ENCODE measurements around the gene USP6NL. TPM values are rescaled to one million over a fixed set of nuclear protein-coding genes. Genes with fewer than 3 reads are reported as not detected.

The USP6NL gene
- total RNA-seq, 1 experiment from 2014 or later, result 35.6 TPM

- Histone ChIP-seq H3K4me3 (ENCODE audit: low read depth, low read length) (no peak overlapping the region), H3K9me3 (peaks cover 3% of the 10 kb centered on the region), H3K36me3 (ENCODE audit: control insufficient read depth, insufficient read depth, low read length) (no peaks in the 10 kb centered on the region), H3K4me1 (0 out of 2 replicates have a peak, but pooled peaks cover 4% of the 10 kb centered on the region), H3K27me3 (replicated peaks; ENCODE audit: control insufficient read depth, insufficient read depth, low read length) (no peaks in the 10 kb centered on the region)
- CTCF ChIA-PET, result no interaction called here
- H3K36me3 Mint-ChIP-seq (ENCODE audit: insufficient read depth, unreplicated experiment), result peaks cover 6% of the 10 kb centered on the region
- POLR2A ChIA-PET, result interaction anchor here (0.5 kb wide), 1 partner anchor 187 kb away, joined by 4 read pairs; no protein-coding TSS in a partner anchor
- no peak overlapping the region for H3K4me3 Mint-ChIP-seq (ENCODE audit: unreplicated experiment)
- DNase-seq, result no peak
- H3K27me3 Mint-ChIP-seq (ENCODE audit: insufficient read depth, unreplicated experiment), result no peaks in the 10 kb centered on the region
- H3K4me1 Mint-ChIP-seq (ENCODE audit: low read depth, unreplicated experiment), result peaks cover 16% of the 10 kb centered on the region
- BruUV-seq (replicated peaks), result no TSS peak
- H3K27ac Mint-ChIP-seq (ENCODE audit: unreplicated experiment), result no peak overlapping the region
- no peaks in the 10 kb centered on the region for H3K9me3 Mint-ChIP-seq (ENCODE audit: unreplicated experiment)
- no peak for TF ChIP-seq CTCF (IDR thresholded peaks at IDR 0.05; ENCODE audit: insufficient read depth in 1 of 2, low read depth in 1 of 2, low read length in 1 of 2, severe bottlenecking in 1 of 2, unreplicated experiment in 1 of 2)
- intact Hi-C loops (cut with micrococcal nuclease; ENCODE audit: unreplicated experiment), result no loop called here
These were observed 31.6 kb downstream of the USP6NL start for GRCh38 chr10:11579885-11580284.

- intact Hi-C loops (cut with micrococcal nuclease; ENCODE audit: unreplicated experiment), result no loop called here
- ChIA-PET POLR2A (no interaction called here), CTCF (no interaction called here)
- no peaks in the 10 kb centered on the region for H3K36me3 ChIP-seq (ENCODE audit: control insufficient read depth, insufficient read depth, low read length)
- H3K4me1 Mint-ChIP-seq (ENCODE audit: low read depth, unreplicated experiment), result peaks cover 16% of the 10 kb centered on the region
- no peak overlapping the region for H3K4me3 ChIP-seq (ENCODE audit: low read depth, low read length)
- peaks cover 2% of the 10 kb centered on the region; the same call in 1 of the 2 replicates for H3K9me3 ChIP-seq
- no peaks in the 10 kb centered on the region for H3K27me3 Mint-ChIP-seq (ENCODE audit: insufficient read depth, unreplicated experiment)
- no peak overlapping the region for H3K4me3 Mint-ChIP-seq (ENCODE audit: unreplicated experiment)
- H3K4me1 ChIP-seq, result 0 out of 2 replicates have a peak, but pooled peaks cover 4% of the 10 kb centered on the region
- peaks cover 3% of the 10 kb centered on the region for H3K36me3 Mint-ChIP-seq (ENCODE audit: insufficient read depth, unreplicated experiment)
- BruUV-seq (replicated peaks), result no TSS peak
- no peaks in the 10 kb centered on the region for H3K9me3 Mint-ChIP-seq (ENCODE audit: unreplicated experiment)
- TF ChIP-seq CTCF (IDR thresholded peaks at IDR 0.05; ENCODE audit: insufficient read depth in 1 of 2, low read depth in 1 of 2, low read length in 1 of 2, severe bottlenecking in 1 of 2, unreplicated experiment in 1 of 2), result no peak
- H3K27ac Mint-ChIP-seq (ENCODE audit: unreplicated experiment), result no peak overlapping the region
- no peaks in the 10 kb centered on the region for H3K27me3 ChIP-seq (replicated peaks; ENCODE audit: control insufficient read depth, insufficient read depth, low read length)
- no peak for DNase-seq
These were observed 32.6 kb downstream of the USP6NL start for GRCh38 chr10:11578802-11579255.

GRCh38 chr10:11576092-11576809, 35.2 kb downstream of the USP6NL start:
- no peak for TF ChIP-seq CTCF (IDR thresholded peaks at IDR 0.05; ENCODE audit: insufficient read depth in 1 of 2, low read depth in 1 of 2, low read length in 1 of 2, severe bottlenecking in 1 of 2, unreplicated experiment in 1 of 2)
- peaks cover 16% of the 10 kb centered on the region for H3K4me1 Mint-ChIP-seq (ENCODE audit: low read depth, unreplicated experiment)
- H3K36me3 Mint-ChIP-seq (ENCODE audit: insufficient read depth, unreplicated experiment), result no peaks in the 10 kb centered on the region
- peaks cover 1% of the 10 kb centered on the region; the same call in 1 of the 2 replicates for H3K9me3 ChIP-seq
- H3K27me3 Mint-ChIP-seq (ENCODE audit: insufficient read depth, unreplicated experiment), result no peaks in the 10 kb centered on the region
- DNase-seq, result no peak
- POLR2A ChIA-PET, result no interaction called here
- intact Hi-C loops (cut with micrococcal nuclease; ENCODE audit: unreplicated experiment), result no loop called here
- H3K4me3 ChIP-seq (ENCODE audit: low read depth, low read length), result no peak overlapping the region
- H3K4me1 ChIP-seq, result 0 out of 2 replicates have a peak, but pooled peaks cover 4% of the 10 kb centered on the region
- no peaks in the 10 kb centered on the region for H3K9me3 Mint-ChIP-seq (ENCODE audit: unreplicated experiment)
- no TSS peak for BruUV-seq (replicated peaks)
- no peak overlapping the region for H3K4me3 Mint-ChIP-seq (ENCODE audit: unreplicated experiment)
- no peak overlapping the region for H3K27ac Mint-ChIP-seq (ENCODE audit: unreplicated experiment)
- H3K36me3 ChIP-seq (ENCODE audit: control insufficient read depth, insufficient read depth, low read length), result no peaks in the 10 kb centered on the region
- CTCF ChIA-PET, result no interaction called here
- H3K27me3 ChIP-seq (replicated peaks; ENCODE audit: control insufficient read depth, insufficient read depth, low read length), result no peaks in the 10 kb centered on the region

All from Caco-2 (cell line).